HepG2 (cell line): ENCODE measurements around the gene ZMYND12. TPM values are rescaled to one million over a fixed set of nuclear protein-coding genes. Genes with fewer than 3 reads are reported as not detected.

Experiments used
- ATAC-seq: fragments of 200-7000 bp; cut with Tn5 transposase; 3 replicates; pipeline ENCODE4 v1.9.1; 2020; ENCODE audit warnings: mild to moderate bottlenecking, moderate library complexity
- BruUV-seq: library from RNA; stranded (reverse); fragments of 400-500 nt; replicated peaks from 2 replicates; lab custom pipeline; 2021; lab: Mats Ljungman, UMichigan
- CTCF ChIA-PET: fragments of 300-600 bp; formaldehyde crosslinking; extraction: SDS; loops from one replicate; lab custom pipeline; 2021; ENCODE audit warnings: low total read pairs, inconsistent platforms, low intra/inter-chr PET ratio; lab: Yijun Ruan, JAX
- POLR2A ChIA-PET: fragments of 350-600 bp; sonication (Branson Sonifier 250); formaldehyde crosslinking; loops from one replicate; lab custom pipeline; 2020; ENCODE audit warnings: antibody characterized with exemption, inconsistent platforms; lab: Yijun Ruan, JAX
- DNase-seq: peaks from one replicate; pipeline ENCODE4 v3.0.0-alpha.2; 2015; ENCODE audit warnings: low spot score
- FAIRE-seq: peaks from 3 replicates; lab custom pipeline; 2011; peaks lifted over from hg19 to GRCh38; lab: Jason Lieb, UNC
- H2AFZ ChIP-seq: one replicate; pipeline ENCODE4 v1.6.1; 2011; ENCODE audit warnings: low read length, inconsistent platforms
- H3K27ac ChIP-seq: fragments of 300-600 bp; 3 replicates; pipeline ENCODE4 v1.8.0; 2011; ENCODE audit warnings: mixed run types, mild to moderate bottlenecking, mixed read lengths, low read length, inconsistent platforms; ENCODE audit not compliant: insufficient read depth; ENCODE audit errors: extremely low read length
- H3K27me3 ChIP-seq, 2 experiments: fragments of 200-600 bp in 1 of 2; 2 replicates in 1 of 2; 3 replicates in 1 of 2; pipeline versions ENCODE4 v1.6.0 to v1.8.0; 2011; ENCODE audit warnings: low read length in 2 of 2, mild to moderate bottlenecking in 2 of 2, moderate library complexity in 2 of 2, inconsistent platforms in 1 of 2; ENCODE audit not compliant: insufficient read depth in 2 of 2, control insufficient read depth in 1 of 2
- H3K36me3 ChIP-seq, 2 experiments: fragments of 200-600 bp in 1 of 2; replicated peaks in 1 of 2; 2 replicates in 1 of 2; 3 replicates in 1 of 2; pipeline versions ENCODE4 v1.5.1 to v1.8.0; 2011; ENCODE audit warnings: low read length in 2 of 2, inconsistent platforms in 1 of 2; ENCODE audit not compliant: insufficient read depth in 2 of 2, control insufficient read depth in 1 of 2
- H3K4me1 ChIP-seq: 2 replicates; pipeline ENCODE4 v1.5.1; 2012; ENCODE audit warnings: low read length, inconsistent platforms; ENCODE audit not compliant: insufficient read depth
- H3K4me2 ChIP-seq: 2 replicates; pipeline ENCODE4 v1.6.0; 2011; ENCODE audit warnings: low read depth, low read length, inconsistent platforms
- H3K4me3 ChIP-seq, 3 experiments: fragments of 200-600 bp in 1 of 3; sonication (generic), shearing (Covaris generic) in 1 of 3; replicated peaks in 1 of 3; 2 replicates each; pipeline ENCODE4 v1.5.1; 2011 to 2016; ENCODE audit warnings: low read length in 3 of 3, inconsistent platforms in 2 of 3, low read depth in 2 of 3, mild to moderate bottlenecking in 2 of 3, control low read depth in 1 of 3, mixed read lengths in 1 of 3; ENCODE audit not compliant: insufficient read depth in 1 of 3
- H3K79me2 ChIP-seq: one replicate; pipeline ENCODE4 v1.6.1; 2011; ENCODE audit warnings: low read length, inconsistent platforms; ENCODE audit not compliant: insufficient read depth
- H3K9ac ChIP-seq: 2 replicates; pipeline ENCODE4 v1.6.0; 2011; ENCODE audit warnings: mild to moderate bottlenecking, low read depth, low read length, inconsistent platforms; ENCODE audit not compliant: insufficient read depth
- H3K9me3 ChIP-seq: 2 replicates; pipeline ENCODE4 v1.5.1; 2012; ENCODE audit warnings: mild to moderate bottlenecking, low read length
- H4K20me1 ChIP-seq: 2 replicates; pipeline ENCODE4 v1.6.0; 2011; ENCODE audit warnings: inconsistent platforms, mild to moderate bottlenecking, low read length, moderate library complexity; ENCODE audit not compliant: insufficient read depth
- ARID2 ChIP-seq: sonication (generic); formaldehyde crosslinking; IDR thresholded peaks from 2 replicates; pipeline ENCODE4 v1.8.1; 2022; ENCODE audit warnings: mild to moderate bottlenecking, missing genetic modification reagents, borderline replicate concordance
- ARID5B ChIP-seq: IDR thresholded peaks from 2 replicates; pipeline ENCODE4 v1.4.0; 2020; ENCODE audit warnings: mild to moderate bottlenecking, missing genetic modification reagents
- BRCA1 ChIP-seq: sonication (generic); formaldehyde crosslinking; IDR thresholded peaks from 2 replicates; pipeline ENCODE4 v1.4.0; 2020; ENCODE audit warnings: missing genetic modification reagents
- E2F1 ChIP-seq: sonication (generic); formaldehyde crosslinking; IDR thresholded peaks from 2 replicates; pipeline ENCODE4 v1.5.0; 2020; ENCODE audit warnings: missing genetic modification reagents
- ZNF281 ChIP-seq: sonication (generic); formaldehyde crosslinking; IDR thresholded peaks from 2 replicates; pipeline ENCODE4 v1.4.0; 2020; ENCODE audit warnings: missing genetic modification reagents, borderline replicate concordance
- ZNF430 ChIP-seq: sonication (generic); formaldehyde crosslinking; IDR thresholded peaks from 2 replicates; pipeline ENCODE4 v1.9.0; 2021; ENCODE audit warnings: mild to moderate bottlenecking, missing genetic modification reagents
- ZNF646 ChIP-seq: sonication (generic); formaldehyde crosslinking; IDR thresholded peaks from 2 replicates; pipeline ENCODE4 v1.9.0; 2021; ENCODE audit warnings: mild to moderate bottlenecking, missing genetic modification reagents
- ZSCAN30 ChIP-seq: sonication (generic); formaldehyde crosslinking; IDR thresholded peaks from 2 replicates; pipeline ENCODE4 v1.5.0; 2020; ENCODE audit warnings: mild to moderate bottlenecking, missing genetic modification reagents
- in situ Hi-C: cut with HindIII; loops from 2 replicates; pipeline ENCODE4 v1.10.0; 2017; ENCODE audit warnings: low pct_unique_long_range_greater_than_20kb; ENCODE audit not compliant: extremely low pct_ligation_motif_present
- intact Hi-C: fragments of 100-400 bp; cut with micrococcal nuclease; formaldehyde crosslinking; loops from one replicate; pipeline ENCODE4 v1.10.0; 2022; ENCODE audit not compliant: unreplicated experiment
- polyA plus RNA-seq, 8 experiments: library from polyadenylated mRNA; depleted of rRNA in 3 of 8; stranded (reverse) in 7 of 8; unstranded in 1 of 8; fragments of >200 nt; fragmentation: Illumina TruSeq in 4 of 8; extraction: Trizol in 4 of 8; gene quantifications; 2 replicates each; pipeline versions ENCODE4 v1.2.1 to v1.2.3, GENCODE V29; 2011 to 2016; ENCODE audit warnings: low read depth in 4 of 8, missing spikeins in 1 of 8, mixed read lengths in 1 of 8; ENCODE audit not compliant: insufficient read depth in 1 of 8
- total RNA-seq, 5 experiments: library from RNA; depleted of rRNA; stranded (reverse); fragments of >200 nt; fragmentation: Illumina TruSeq; extraction: Trizol; gene quantifications; 2 replicates each; pipeline ENCODE4 v1.2.3, GENCODE V29; 2016; ENCODE audit warnings: low read depth in 1 of 5

The ZMYND12 gene
- total and polyA plus RNA-seq, 2 of the 13 experiments (the other 11 are each of a cell fraction or from before 2014, with no cell fraction given), result 0.13 to 0.71 TPM

- TF ChIP-seq ARID5B (no peak), ZSCAN30 (no peak), ZNF430 (CRISPR knock-in tag) (no peak)
These were observed 5.8 kb downstream of the ZMYND12 start (continued) for GRCh38 chr1:42450061-42450460.

- Histone ChIP-seq H4K20me1 (no peaks in the 10 kb centered on the region), H3K4me1 (peaks cover 2% of the 10 kb centered on the region; the same call in 1 of the 2 replicates), H3K4me2 (no peak overlapping the region), H3K79me2 (no peaks in the 10 kb centered on the region), H3K4me3 (no peak overlapping the region), H3K36me3 (no peaks in the 10 kb centered on the region), H3K27ac (no peak overlapping the region), H3K9me3 (no peaks in the 10 kb centered on the region), H2AFZ (no peak overlapping the region), H3K27me3 (peaks cover 3% of the 10 kb centered on the region in 2 experiments; a peak in 2 of 5 replicates), H3K9ac (no peak overlapping the region)
- ATAC-seq (no peak), FAIRE-seq (no peak), DNase-seq (no peak)
- in situ Hi-C loops (no loop called here), intact Hi-C loops (no loop called here)
- CTCF ChIA-PET, result no interaction called here
- POLR2A ChIA-PET, result no interaction called here
- BruUV-seq, result no TSS peak
- TF ChIP-seq ZNF646 (CRISPR knock-in tag) (no peak), ARID2 (CRISPR knock-in tag) (no peak), E2F1 (no peak), ZNF281 (CRISPR knock-in tag) (no peak), BRCA1 (CRISPR knock-in tag) (no peak)
These were observed 6.6 kb downstream of the ZMYND12 start for GRCh38 chr1:42449256-42449655.
